ENCODE results near the gene CDKN2AIPNL. TPM values are rescaled to one million over a fixed set of nuclear protein-coding genes. Genes with fewer than 3 reads are reported as not detected.

The CDKN2AIPNL gene
- total and polyA plus RNA-seq, 2 of the 13 experiments (the other 11 are each of a cell fraction or from before 2014, with no cell fraction given), result 17.4 to 46.5 TPM

GRCh38 chr5:134411546-134412266 is at the start of gene CDKN2AIPNL (continued):
- TF ChIP-seq ZNF382 (CRISPR knock-in tag; IDR thresholded peaks at IDR 0.05; ENCODE audit: borderline replicate concordance) (no peak), ZNF543 (CRISPR knock-in tag; IDR thresholded peaks at IDR 0.05) (peak; percentile 92; the same call in 1 of the 2 replicates), ARID2 (CRISPR knock-in tag; IDR thresholded peaks at IDR 0.05; ENCODE audit: borderline replicate concordance) (peak; percentile 70; the same call in 1 of the 2 replicates), NRL (CRISPR knock-in tag; IDR thresholded peaks at IDR 0.05; ENCODE audit: borderline replicate concordance) (peak; percentile 97), ZNF775 (CRISPR knock-in tag; IDR thresholded peaks at IDR 0.05; ENCODE audit: borderline replicate concordance) (no peak), ZBTB8A (CRISPR knock-in tag; IDR thresholded peaks at IDR 0.05; ENCODE audit: borderline replicate concordance, low read depth) (peak; percentile 76; the same call in 1 of the 2 replicates), ZNF407 (CRISPR knock-in tag; IDR thresholded peaks at IDR 0.05; ENCODE audit: not compliant biosample characterization) (peak; percentile 77), ZFY (CRISPR knock-in tag; IDR thresholded peaks at IDR 0.05) (peak; percentile 86), HNF1B (CRISPR knock-in tag; IDR thresholded peaks at IDR 0.05) (peak; percentile 88), HNF4G (IDR thresholded peaks at IDR 0.05; ENCODE audit: borderline replicate concordance, low read depth, low read length) (peak; percentile 42; the same call in 1 of the 2 replicates), HNF4G (CRISPR knock-in tag; IDR thresholded peaks at IDR 0.05; ENCODE audit: borderline replicate concordance, low read depth) (no peak; the same call in 1 of the 2 replicates), JUN (CRISPR knock-in tag; IDR thresholded peaks at IDR 0.05) (0 out of 2 replicates have a peak, but pooled peaks have one; percentile 74), ZNF350 (CRISPR knock-in tag; IDR thresholded peaks at IDR 0.05; ENCODE audit: borderline replicate concordance, low read depth) (peak; percentile 89), ZNF335 (CRISPR knock-in tag; IDR thresholded peaks at IDR 0.05) (peak; percentile 81; the same call in 1 of the 2 replicates), KDM4B (CRISPR knock-in tag; IDR thresholded peaks at IDR 0.05) (0 out of 2 replicates have a peak, but pooled peaks have one; percentile 34), ZNF513 (CRISPR knock-in tag; conservative IDR thresholded peaks at IDR 0.05) (no peak), ZNF484 (CRISPR knock-in tag; IDR thresholded peaks at IDR 0.05; ENCODE audit: borderline replicate concordance, low read depth) (no peak)

Data from HepG2 (cell line).